ENCODE measurements around the gene BTBD2.

DNA sequence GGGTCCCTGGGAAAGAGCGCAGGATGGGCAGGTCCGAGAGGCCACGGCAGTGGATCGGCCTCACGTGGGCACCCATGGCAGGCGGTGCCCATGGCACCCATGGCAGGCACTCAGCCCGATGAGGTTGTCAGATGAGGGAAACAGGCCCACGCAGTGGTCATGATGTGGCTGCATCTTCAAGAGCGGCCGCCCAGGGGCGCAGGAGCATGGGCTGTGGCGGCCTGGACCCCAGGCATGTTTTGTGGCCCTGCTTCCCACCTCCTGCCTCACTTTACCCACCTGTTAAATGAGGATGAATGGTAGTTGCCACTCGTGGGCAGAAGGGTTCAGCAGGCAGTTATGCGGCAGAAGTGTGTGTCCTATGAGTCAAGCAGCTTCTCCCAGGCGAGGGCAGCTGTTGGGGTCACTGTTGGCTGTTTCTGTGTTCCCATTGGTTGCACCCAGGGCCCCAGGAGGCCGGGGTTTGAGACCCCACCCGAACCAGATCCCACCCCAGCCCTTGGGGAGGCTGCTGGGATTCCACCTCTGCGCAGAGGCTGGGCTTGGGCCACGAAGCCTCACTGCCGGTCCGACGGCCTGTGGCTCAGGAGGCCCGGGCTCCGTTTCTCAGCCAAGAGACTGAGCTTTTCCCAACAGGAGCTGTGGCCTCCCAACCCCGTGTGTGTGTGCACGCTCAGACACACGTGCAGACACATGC is 44.6 kb downstream of the BTBD2 start:
- TF ChIP-seq SREBF2 (IDR thresholded peaks at IDR 0.05; ENCODE audit: low read length) (no peak), EP300 (IDR thresholded peaks at IDR 0.05; ENCODE audit: borderline replicate concordance in 1 of 2, control insufficient read depth in 1 of 2, low read depth in 2 of 2, low read length in 2 of 2) (no peak), POLR2A (IDR thresholded peaks at IDR 0.05; ENCODE audit: low read depth, low read length) (no peak; the same call in 1 of the 2 replicates), POLR2AphosphoS5 (IDR thresholded peaks at IDR 0.05; ENCODE audit: low read length) (no peak), ESRRA (IDR thresholded peaks at IDR 0.05; ENCODE audit: low read length) (no peak), POLR2AphosphoS2 (IDR thresholded peaks at IDR 0.05; ENCODE audit: low read depth, low read length) (no peak), EGR1 (IDR thresholded peaks at IDR 0.05; ENCODE audit: borderline replicate concordance in 1 of 2, low read depth in 2 of 2, low read length in 2 of 2) (no peak), ZBTB33 (IDR thresholded peaks at IDR 0.05) (no peak), BHLHE40 (IDR thresholded peaks at IDR 0.05; ENCODE audit: borderline replicate concordance in 1 of 2, low read depth in 2 of 2, low read length in 1 of 2) (no peak)
- TF ChIP-seq, protein P1, sequence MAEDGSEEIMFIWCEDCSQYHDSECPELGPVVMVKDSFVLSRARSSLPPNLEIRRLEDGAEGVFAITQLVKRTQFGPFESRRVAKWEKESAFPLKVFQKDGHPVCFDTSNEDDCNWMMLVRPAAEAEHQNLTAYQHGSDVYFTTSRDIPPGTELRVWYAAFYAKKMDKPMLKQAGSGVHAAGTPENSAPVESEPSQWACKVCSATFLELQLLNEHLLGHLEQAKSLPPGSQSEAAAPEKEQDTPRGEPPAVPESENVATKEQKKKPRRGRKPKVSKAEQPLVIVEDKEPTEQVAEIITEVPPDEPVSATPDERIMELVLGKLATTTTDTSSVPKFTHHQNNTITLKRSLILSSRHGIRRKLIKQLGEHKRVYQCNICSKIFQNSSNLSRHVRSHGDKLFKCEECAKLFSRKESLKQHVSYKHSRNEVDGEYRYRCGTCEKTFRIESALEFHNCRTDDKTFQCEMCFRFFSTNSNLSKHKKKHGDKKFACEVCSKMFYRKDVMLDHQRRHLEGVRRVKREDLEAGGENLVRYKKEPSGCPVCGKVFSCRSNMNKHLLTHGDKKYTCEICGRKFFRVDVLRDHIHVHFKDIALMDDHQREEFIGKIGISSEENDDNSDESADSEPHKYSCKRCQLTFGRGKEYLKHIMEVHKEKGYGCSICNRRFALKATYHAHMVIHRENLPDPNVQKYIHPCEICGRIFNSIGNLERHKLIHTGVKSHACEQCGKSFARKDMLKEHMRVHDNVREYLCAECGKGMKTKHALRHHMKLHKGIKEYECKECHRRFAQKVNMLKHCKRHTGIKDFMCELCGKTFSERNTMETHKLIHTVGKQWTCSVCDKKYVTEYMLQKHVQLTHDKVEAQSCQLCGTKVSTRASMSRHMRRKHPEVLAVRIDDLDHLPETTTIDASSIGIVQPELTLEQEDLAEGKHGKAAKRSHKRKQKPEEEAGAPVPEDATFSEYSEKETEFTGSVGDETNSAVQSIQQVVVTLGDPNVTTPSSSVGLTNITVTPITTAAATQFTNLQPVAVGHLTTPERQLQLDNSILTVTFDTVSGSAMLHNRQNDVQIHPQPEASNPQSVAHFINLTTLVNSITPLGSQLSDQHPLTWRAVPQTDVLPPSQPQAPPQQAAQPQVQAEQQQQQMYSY (CRISPR knock-in tag; IDR thresholded peaks at IDR 0.05) = no peak
- TF ChIP-seq, protein P2, sequence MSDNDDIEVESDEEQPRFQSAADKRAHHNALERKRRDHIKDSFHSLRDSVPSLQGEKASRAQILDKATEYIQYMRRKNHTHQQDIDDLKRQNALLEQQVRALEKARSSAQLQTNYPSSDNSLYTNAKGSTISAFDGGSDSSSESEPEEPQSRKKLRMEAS (IDR thresholded peaks at IDR 0.05; ENCODE audit: low read depth, low read length) = no peak
- TF ChIP-seq, protein P3, sequence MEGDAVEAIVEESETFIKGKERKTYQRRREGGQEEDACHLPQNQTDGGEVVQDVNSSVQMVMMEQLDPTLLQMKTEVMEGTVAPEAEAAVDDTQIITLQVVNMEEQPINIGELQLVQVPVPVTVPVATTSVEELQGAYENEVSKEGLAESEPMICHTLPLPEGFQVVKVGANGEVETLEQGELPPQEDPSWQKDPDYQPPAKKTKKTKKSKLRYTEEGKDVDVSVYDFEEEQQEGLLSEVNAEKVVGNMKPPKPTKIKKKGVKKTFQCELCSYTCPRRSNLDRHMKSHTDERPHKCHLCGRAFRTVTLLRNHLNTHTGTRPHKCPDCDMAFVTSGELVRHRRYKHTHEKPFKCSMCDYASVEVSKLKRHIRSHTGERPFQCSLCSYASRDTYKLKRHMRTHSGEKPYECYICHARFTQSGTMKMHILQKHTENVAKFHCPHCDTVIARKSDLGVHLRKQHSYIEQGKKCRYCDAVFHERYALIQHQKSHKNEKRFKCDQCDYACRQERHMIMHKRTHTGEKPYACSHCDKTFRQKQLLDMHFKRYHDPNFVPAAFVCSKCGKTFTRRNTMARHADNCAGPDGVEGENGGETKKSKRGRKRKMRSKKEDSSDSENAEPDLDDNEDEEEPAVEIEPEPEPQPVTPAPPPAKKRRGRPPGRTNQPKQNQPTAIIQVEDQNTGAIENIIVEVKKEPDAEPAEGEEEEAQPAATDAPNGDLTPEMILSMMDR (IDR thresholded peaks at IDR 0.05 in 2 of 3, conservative IDR thresholded peaks at IDR 0.05 in 1 of 3; ENCODE audit: control insufficient read depth in 2 of 3, extremely low read depth in 1 of 3, insufficient read depth in 1 of 3, low read depth in 3 of 3, low read length in 3 of 3) = no peak
- TF ChIP-seq, protein P4, sequence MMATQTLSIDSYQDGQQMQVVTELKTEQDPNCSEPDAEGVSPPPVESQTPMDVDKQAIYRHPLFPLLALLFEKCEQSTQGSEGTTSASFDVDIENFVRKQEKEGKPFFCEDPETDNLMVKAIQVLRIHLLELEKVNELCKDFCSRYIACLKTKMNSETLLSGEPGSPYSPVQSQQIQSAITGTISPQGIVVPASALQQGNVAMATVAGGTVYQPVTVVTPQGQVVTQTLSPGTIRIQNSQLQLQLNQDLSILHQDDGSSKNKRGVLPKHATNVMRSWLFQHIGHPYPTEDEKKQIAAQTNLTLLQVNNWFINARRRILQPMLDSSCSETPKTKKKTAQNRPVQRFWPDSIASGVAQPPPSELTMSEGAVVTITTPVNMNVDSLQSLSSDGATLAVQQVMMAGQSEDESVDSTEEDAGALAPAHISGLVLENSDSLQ (IDR thresholded peaks at IDR 0.05) = no peak
